Epithelial cell of esophagus (primary cell): ENCODE measurements around the gene PRDM16.

Experiments used
- DNase-seq: peaks from one replicate; pipeline ENCODE4 v3.0.0; 2010; ENCODE audit warnings: low read depth
- H3K4me3 ChIP-seq: 2 replicates; pipeline ENCODE4 v1.5.1; 2011; ENCODE audit warnings: mild to moderate bottlenecking, low read length, control low read depth
- CTCF ChIP-seq: IDR thresholded peaks from 2 replicates; pipeline ENCODE4 v1.5.1; 2011; ENCODE audit warnings: low read depth, mild to moderate bottlenecking, low read length, control low read depth, inconsistent platforms; ENCODE audit not compliant: insufficient read depth; ENCODE audit errors: missing control alignments

PRDM16 gene

GRCh38 chr1:3463408-3463863 lies 394.4 kb downstream of the PRDM16 start:
- TF ChIP-seq CTCF = no peak
- no peak for DNase-seq

GRCh38 chr1:3463891-3464648 lies 395.1 kb downstream of the PRDM16 start:
- DNase-seq = no peak
- TF ChIP-seq CTCF = no peak
- no peak overlapping the region for H3K4me3 ChIP-seq

More at GRCh38 chr1:3463408-3463863, 394.4 kb downstream of the PRDM16 start:
- no peak overlapping the region for H3K4me3 ChIP-seq

- no peak overlapping the region for H3K4me3 ChIP-seq
- DNase-seq = no peak
- no peak for TF ChIP-seq CTCF
These were observed 395.6 kb downstream of the PRDM16 start for GRCh38 chr1:3464649-3465025.

- H3K4me3 ChIP-seq = no peak overlapping the region
- no peak for TF ChIP-seq CTCF
These were observed 396.3 kb downstream of the PRDM16 start for GRCh38 chr1:3465091-3465934.

GRCh38 chr1:3465935-3466321 lies 396.9 kb downstream of the PRDM16 start:
- no peak for TF ChIP-seq CTCF

More at GRCh38 chr1:3465091-3465934, 396.3 kb downstream of the PRDM16 start:
- DNase-seq = peak; percentile 63

GRCh38 chr1:3466366-3467075 lies 397.5 kb downstream of the PRDM16 start:
- no peak for DNase-seq
- TF ChIP-seq CTCF = no peak

More at GRCh38 chr1:3465935-3466321, 396.9 kb downstream of the PRDM16 start:
- no peak for DNase-seq
- no peak overlapping the region for H3K4me3 ChIP-seq

More at GRCh38 chr1:3466366-3467075, 397.5 kb downstream of the PRDM16 start:
- H3K4me3 ChIP-seq = no peak overlapping the region
